NCI-H2196 (cell line): Measurements from ENCODE around the gene FADS1.

ENCODE experiments used
- DNase-seq: peaks from one replicate; lab custom pipeline; 2025; ENCODE audit not compliant: unreplicated experiment; lab: John Stamatoyannopoulos, UW

The FADS1 gene

GRCh38 chr11:61778357-61778886, 38.4 kb downstream of the FADS1 start:
- DNase-seq = no peak

GRCh38 chr11:61777234-61778090, 39.3 kb downstream of the FADS1 start:
- DNase-seq = no peak

GRCh38 chr11:61776561-61777075, 40.2 kb downstream of the FADS1 start:
- peak; percentile 34 for DNase-seq

- DNase-seq = no peak
These were observed 40.9 kb downstream of the FADS1 start for GRCh38 chr11:61775606-61776554.

- DNase-seq = no peak
These were observed 41.7 kb downstream of the FADS1 start for GRCh38 chr11:61775106-61775505.

- DNase-seq = no peak
These were observed 42.4 kb downstream of the FADS1 start for GRCh38 chr11:61774411-61774810.

GRCh38 chr11:61773809-61774208, 43.0 kb downstream of the FADS1 start:
- DNase-seq = no peak

GRCh38 chr11:61773356-61773755, 43.4 kb downstream of the FADS1 start:
- no peak for DNase-seq

GRCh38 chr11:61771985-61772455, 44.8 kb downstream of the FADS1 start:
- no peak for DNase-seq

GRCh38 chr11:61771195-61771894, 45.5 kb downstream of the FADS1 start:
- no peak for DNase-seq

- no peak for DNase-seq
These were observed 46.7 kb downstream of the FADS1 start for GRCh38 chr11:61769946-61770683.

GRCh38 chr11:61769169-61769920, 47.5 kb downstream of the FADS1 start:
- no peak for DNase-seq

GRCh38 chr11:61768376-61769076, 48.3 kb downstream of the FADS1 start:
- DNase-seq = no peak

- no peak for DNase-seq
These were observed 50.4 kb downstream of the FADS1 start for GRCh38 chr11:61766353-61766841.

GRCh38 chr11:61765550-61766253, 51.1 kb downstream of the FADS1 start:
- no peak for DNase-seq

GRCh38 chr11:61764606-61765260, 52.1 kb downstream of the FADS1 start:
- DNase-seq = no peak

GRCh38 chr11:61763930-61764605, 52.7 kb downstream of the FADS1 start:
- no peak for DNase-seq
